ENCODE data around the gene GATM. TPM values are rescaled to one million over a fixed set of nuclear protein-coding genes. Genes with fewer than 3 reads are reported as not detected.

Gene GATM
- total RNA-seq, 1 donor from 2014 or later: 0.30 TPM

GRCh38 chr15:45343258-45343860, 35.0 kb downstream of the GATM start:
- no peak for DNase-seq (ENCODE audit: low spot score)
- Mint-ChIP-seq H3K36me3 (ENCODE audit: low read depth) (no peaks in the 10 kb centered on the region), H3K27me3 (ENCODE audit: low read depth) (peaks cover 4% of the 10 kb centered on the region), H3K4me1 (ENCODE audit: low read depth) (peaks cover 9% of the 10 kb centered on the region), H3K9me3 (ENCODE audit: low read depth) (no peaks in the 10 kb centered on the region), H3K4me3 (ENCODE audit: unreplicated experiment) (no peak overlapping the region), H3K27ac (ENCODE audit: unreplicated experiment) (no peak overlapping the region)
- TF ChIP-seq CTCF (IDR thresholded peaks at IDR 0.05): no peak

GRCh38 chr15:45341790-45342189, 36.6 kb downstream of the GATM start:
- H3K27ac Mint-ChIP-seq (ENCODE audit: unreplicated experiment): no peak overlapping the region
- no peaks in the 10 kb centered on the region for H3K27me3 Mint-ChIP-seq (ENCODE audit: low read depth)
- peaks cover 9% of the 10 kb centered on the region for H3K4me1 Mint-ChIP-seq (ENCODE audit: low read depth)
- H3K36me3 Mint-ChIP-seq (ENCODE audit: low read depth): no peaks in the 10 kb centered on the region
- TF ChIP-seq CTCF (IDR thresholded peaks at IDR 0.05): no peak
- no peak for DNase-seq (ENCODE audit: low spot score)
- no peak overlapping the region for H3K4me3 Mint-ChIP-seq (ENCODE audit: unreplicated experiment)
- no peaks in the 10 kb centered on the region for H3K9me3 Mint-ChIP-seq (ENCODE audit: low read depth)

- no peak for TF ChIP-seq CTCF (IDR thresholded peaks at IDR 0.05)
- H3K4me3 Mint-ChIP-seq (ENCODE audit: unreplicated experiment): no peak overlapping the region
- no peaks in the 10 kb centered on the region for H3K4me1 Mint-ChIP-seq (ENCODE audit: low read depth)
- no peaks in the 10 kb centered on the region for H3K27me3 Mint-ChIP-seq (ENCODE audit: low read depth)
- no peak overlapping the region for H3K27ac Mint-ChIP-seq (ENCODE audit: unreplicated experiment)
- H3K9me3 Mint-ChIP-seq (ENCODE audit: low read depth): no peaks in the 10 kb centered on the region
- DNase-seq (ENCODE audit: low spot score): no peak
- H3K36me3 Mint-ChIP-seq (ENCODE audit: low read depth): no peaks in the 10 kb centered on the region
Measured at GRCh38 chr15:45340429-45340828, 37.9 kb downstream of the GATM start.

- H3K4me1 Mint-ChIP-seq (ENCODE audit: low read depth): no peaks in the 10 kb centered on the region
- H3K4me3 Mint-ChIP-seq (ENCODE audit: unreplicated experiment): no peak overlapping the region
- TF ChIP-seq CTCF (IDR thresholded peaks at IDR 0.05): no peak
- no peaks in the 10 kb centered on the region for H3K27me3 Mint-ChIP-seq (ENCODE audit: low read depth)
- DNase-seq (ENCODE audit: low spot score): no peak
- no peak overlapping the region for H3K27ac Mint-ChIP-seq (ENCODE audit: unreplicated experiment)
- H3K9me3 Mint-ChIP-seq (ENCODE audit: low read depth): no peaks in the 10 kb centered on the region
- no peaks in the 10 kb centered on the region for H3K36me3 Mint-ChIP-seq (ENCODE audit: low read depth)
Measured at GRCh38 chr15:45338417-45338816, 39.9 kb downstream of the GATM start.

- Mint-ChIP-seq H3K4me1 (ENCODE audit: low read depth) (no peaks in the 10 kb centered on the region), H3K36me3 (ENCODE audit: low read depth) (no peaks in the 10 kb centered on the region), H3K9me3 (ENCODE audit: low read depth) (no peaks in the 10 kb centered on the region), H3K27me3 (ENCODE audit: low read depth) (peaks cover 5% of the 10 kb centered on the region), H3K4me3 (ENCODE audit: unreplicated experiment) (no peak overlapping the region), H3K27ac (ENCODE audit: unreplicated experiment) (no peak overlapping the region)
- DNase-seq (ENCODE audit: low spot score): no peak
- TF ChIP-seq CTCF (IDR thresholded peaks at IDR 0.05): no peak
Measured at GRCh38 chr15:45337224-45337623, 41.1 kb downstream of the GATM start.
